ENCODE results near the gene LDHAL6B. TPM values are rescaled to one million over a fixed set of nuclear protein-coding genes. Genes with fewer than 3 reads are reported as not detected.

LDHAL6B gene
- total and polyA plus RNA-seq, 8 donors, result 0.09 to 0.17 (median 0.15) TPM; not detected in 4

- Histone ChIP-seq H3K4me1 (peaks cover 4 to 32% of the 10 kb centered on the region in 2 donors), H3K9me3 (no peaks in the 10 kb centered on the region), H3K27me3 (no peaks in the 10 kb centered on the region), H3K27ac (no peak overlapping the region), H3K36me3 (peaks cover 0 to 23% of the 10 kb centered on the region in 2 donors), H3K4me3 (no peak overlapping the region)
- DNase-seq, result no peak
- ATAC-seq, result no peak
- TF ChIP-seq CTCF (IDR thresholded peaks at IDR 0.05), result no peak
- intact Hi-C loops (cut with DNase I), result loop anchor here in 1 of 2 donors (10.0 kb wide), 2 partner anchors 72 to 322 kb away; no protein-coding TSS in a partner anchor
Measured at GRCh38 chr15:59172289-59172901, 34.2 kb upstream of the LDHAL6B start.

GRCh38 chr15:59173194-59173593 is 33.4 kb upstream of the LDHAL6B start:
- intact Hi-C loops (cut with DNase I), result loop anchor here in 1 of 2 donors (10.0 kb wide), 2 partner anchors 72 to 322 kb away; no protein-coding TSS in a partner anchor
- peaks cover 4 to 35% of the 10 kb centered on the region in 2 donors for H3K4me1 ChIP-seq
- no peak for ATAC-seq
- no peak for DNase-seq
- H3K27ac ChIP-seq, result no peak overlapping the region
- peaks cover 0 to 28% of the 10 kb centered on the region in 2 donors for H3K36me3 ChIP-seq
- no peak overlapping the region for H3K4me3 ChIP-seq
- TF ChIP-seq CTCF (IDR thresholded peaks at IDR 0.05), result no peak
- H3K9me3 ChIP-seq, result no peaks in the 10 kb centered on the region
- no peaks in the 10 kb centered on the region for H3K27me3 ChIP-seq

DNA sequence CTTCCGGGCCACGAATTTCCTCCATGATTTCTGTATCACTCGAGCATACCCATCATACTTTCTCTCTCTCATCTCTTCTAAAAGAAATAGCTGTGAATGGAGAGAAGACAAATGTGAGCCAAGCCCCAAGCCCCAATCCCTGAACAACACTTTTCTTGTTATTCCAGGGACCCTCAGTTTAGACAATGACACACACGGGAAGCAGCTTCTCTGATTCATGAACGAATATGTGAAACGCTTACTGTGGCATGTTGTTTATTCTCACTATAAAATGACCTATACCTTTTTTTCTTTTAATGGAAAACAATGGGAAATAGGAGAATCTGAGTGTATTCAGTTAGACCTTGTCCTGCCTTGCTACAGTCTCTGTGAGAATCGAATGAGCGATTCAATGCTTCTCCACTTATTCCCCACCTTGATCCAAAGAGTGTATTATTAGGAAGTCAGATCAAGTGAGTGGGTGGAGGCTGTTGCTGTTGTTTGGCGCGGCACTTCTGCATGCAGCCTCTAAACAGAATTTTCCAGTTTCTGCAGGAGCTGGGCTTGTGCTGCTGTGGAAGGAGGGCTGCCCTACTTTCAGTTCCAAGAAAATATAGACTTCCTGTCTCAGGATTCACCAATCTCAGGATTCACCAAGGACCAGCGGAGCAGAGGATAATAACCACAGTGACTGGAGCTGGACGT is 32.4 kb upstream of the LDHAL6B start:
- H3K36me3 ChIP-seq, result peaks cover 0 to 31% of the 10 kb centered on the region in 2 donors
- no peaks in the 10 kb centered on the region for H3K9me3 ChIP-seq
- ATAC-seq (peak; percentile 11), DNase-seq (no peak)
- H3K4me3 ChIP-seq, result no peak overlapping the region
- intact Hi-C loops (cut with DNase I), result loop anchor here in 1 of 2 donors (10.0 kb wide), 2 partner anchors 71 to 321 kb away; no protein-coding TSS in a partner anchor
- H3K4me1 ChIP-seq, result peaks cover 0 to 29% of the 10 kb centered on the region in 2 donors
- no peak for TF ChIP-seq CTCF (IDR thresholded peaks at IDR 0.05)
- H3K27me3 ChIP-seq, result no peaks in the 10 kb centered on the region
- H3K27ac ChIP-seq, result peak overlapping the region; percentile 74 to 81

GRCh38 chr15:59174835-59175831 is 31.5 kb upstream of the LDHAL6B start:
- intact Hi-C loops (cut with DNase I), result loop anchor here in 1 of 2 donors (10.0 kb wide), 2 partner anchors 70 to 320 kb away; no protein-coding TSS in a partner anchor
- ATAC-seq, result peak; percentile 89

More at GRCh38 chr15:59174835-59175831, 31.5 kb upstream of the LDHAL6B start:
- Histone ChIP-seq H3K9me3 (no peaks in the 10 kb centered on the region), H3K4me1 (peaks cover 0 to 22% of the 10 kb centered on the region in 2 donors), H3K4me3 (no peak overlapping the region), H3K27me3 (no peaks in the 10 kb centered on the region), H3K27ac (peak overlapping the region; percentile 74 to 81), H3K36me3 (peaks cover 0 to 31% of the 10 kb centered on the region in 2 donors)
- TF ChIP-seq CTCF (IDR thresholded peaks at IDR 0.05), result peak; percentile 38 to 55
- peak in 3 of 4 donors; percentile 23 to 60 (median 37) for DNase-seq
